Measurements from ENCODE around the gene TNFRSF25.

GRCh38 chr1:6425658-6426057, 40.3 kb downstream of the TNFRSF25 start:
- TF ChIP-seq CREB1 (CRISPR knock-in tag; IDR thresholded peaks at IDR 0.05; ENCODE audit: low read depth) (no peak), POLR2AphosphoS5 (IDR thresholded peaks at IDR 0.05; ENCODE audit: low read depth) (no peak), EZH2 (IDR thresholded peaks at IDR 0.05; ENCODE audit: low read depth, unreplicated experiment) (no peak), CTCF (conservative IDR thresholded peaks at IDR 0.05; ENCODE audit: low read depth in 2 of 2) (no peak), NANOG (IDR thresholded peaks at IDR 0.05; ENCODE audit: borderline replicate concordance) (no peak), EZH2phosphoT487 (IDR thresholded peaks at IDR 0.05; ENCODE audit: unreplicated experiment) (no peak)

All from GM23338 (cell line).